ENCODE data around the gene RPH3AL. TPM values are rescaled to one million over a fixed set of nuclear protein-coding genes. Genes with fewer than 3 reads are reported as not detected.

Gene RPH3AL
- polyA plus RNA-seq, 3 donors = 0.71 to 1.9 (median 1.5) TPM

- H3K9ac ChIP-seq (ENCODE audit: insufficient read depth, low read length, poor library complexity, severe bottlenecking) = no peak overlapping the region
- H4K20me1 ChIP-seq (ENCODE audit: insufficient read depth, low read length) = no peaks in the 10 kb centered on the region
- no peaks in the 10 kb centered on the region for H3K4me1 ChIP-seq (ENCODE audit: control insufficient read depth in 1 of 2, insufficient read depth in 2 of 2, low read length in 2 of 2)
- WGBS (ENCODE audit: insufficient coverage) = 66% methylated on average over 17 of the region's 26 CpGs
- no peak for TF ChIP-seq CTCF (IDR thresholded peaks at IDR 0.05)
- H3K4me3 Mint-ChIP-seq = no peak overlapping the region
- no peaks in the 10 kb centered on the region for H3K36me3 ChIP-seq (replicated peaks in 1 of 2; ENCODE audit: control insufficient read depth in 1 of 2, insufficient read depth in 2 of 2, low read length in 2 of 2)
- H3K4me1 Mint-ChIP-seq = peaks cover 2% of the 10 kb centered on the region
- H3K79me2 ChIP-seq (ENCODE audit: insufficient read depth, low read length) = no peaks in the 10 kb centered on the region
- peaks cover 14 to 18% (median 17%) of the 10 kb centered on the region in 3 donors for H3K27me3 Mint-ChIP-seq (ENCODE audit: low read depth in 3 of 3)
- no peaks in the 10 kb centered on the region for H3K36me3 Mint-ChIP-seq
- no peak overlapping the region for H3K4me2 ChIP-seq (replicated peaks; ENCODE audit: extremely low read depth, low read length, poor library complexity, severe bottlenecking)
- no peak overlapping the region for H2AFZ ChIP-seq (ENCODE audit: insufficient read depth, low read depth, low read length, poor library complexity, severe bottlenecking)
- intact Hi-C loops (cut with micrococcal nuclease) = no loop called here
- no peaks in the 10 kb centered on the region for H3K9me3 Mint-ChIP-seq
- no peak overlapping the region for H3K4me3 ChIP-seq (replicated peaks in 1 of 3; ENCODE audit: low read depth in 2 of 3, low read length in 3 of 3)
- H3K27ac Mint-ChIP-seq = no peak overlapping the region
- DNase-seq = no peak
- H3K27ac ChIP-seq (ENCODE audit: low read depth in 1 of 2, low read length in 2 of 2) = no peak overlapping the region
- no peaks in the 10 kb centered on the region for H3K9me3 ChIP-seq (replicated peaks in 1 of 2; ENCODE audit: control insufficient read depth in 1 of 2, insufficient read depth in 1 of 2, low read length in 2 of 2)
- H3K27me3 ChIP-seq (ENCODE audit: control insufficient read depth in 2 of 2, insufficient read depth in 2 of 2, low read length in 2 of 2) = peaks cover 3 to 12% of the 10 kb centered on the region in 2 donors
Observed at GRCh38 chr17:306536-307294, 45.9 kb downstream of the RPH3AL start.

- H4K20me1 ChIP-seq (ENCODE audit: insufficient read depth, low read length) = no peaks in the 10 kb centered on the region
- H3K36me3 ChIP-seq (replicated peaks in 1 of 2; ENCODE audit: control insufficient read depth in 1 of 2, insufficient read depth in 2 of 2, low read length in 2 of 2) = no peaks in the 10 kb centered on the region
- no peak overlapping the region for H3K4me2 ChIP-seq (replicated peaks; ENCODE audit: extremely low read depth, low read length, poor library complexity, severe bottlenecking)
- peaks cover 14 to 18% (median 17%) of the 10 kb centered on the region in 3 donors for H3K27me3 Mint-ChIP-seq (ENCODE audit: low read depth in 3 of 3)
- H3K27ac Mint-ChIP-seq = no peak overlapping the region
- DNase-seq = no peak
- intact Hi-C loops (cut with micrococcal nuclease) = no loop called here
- no peaks in the 10 kb centered on the region for H3K4me1 ChIP-seq (ENCODE audit: control insufficient read depth in 1 of 2, insufficient read depth in 2 of 2, low read length in 2 of 2)
- H3K36me3 Mint-ChIP-seq = no peaks in the 10 kb centered on the region
- H3K9me3 Mint-ChIP-seq = no peaks in the 10 kb centered on the region
- H3K27ac ChIP-seq (ENCODE audit: low read depth in 1 of 2, low read length in 2 of 2) = no peak overlapping the region
- H3K9me3 ChIP-seq (replicated peaks in 1 of 2; ENCODE audit: control insufficient read depth in 1 of 2, insufficient read depth in 1 of 2, low read length in 2 of 2) = no peaks in the 10 kb centered on the region
- no peak for TF ChIP-seq CTCF (IDR thresholded peaks at IDR 0.05)
- no peak overlapping the region for H3K4me3 Mint-ChIP-seq
- WGBS (ENCODE audit: insufficient coverage) = 98% methylated on average over 16 of the region's 16 CpGs
- no peak overlapping the region for H2AFZ ChIP-seq (ENCODE audit: insufficient read depth, low read depth, low read length, poor library complexity, severe bottlenecking)
- no peaks in the 10 kb centered on the region for H3K79me2 ChIP-seq (ENCODE audit: insufficient read depth, low read length)
- H3K27me3 ChIP-seq (ENCODE audit: control insufficient read depth in 2 of 2, insufficient read depth in 2 of 2, low read length in 2 of 2) = peaks cover 3 to 12% of the 10 kb centered on the region in 2 donors
- no peak overlapping the region for H3K9ac ChIP-seq (ENCODE audit: insufficient read depth, low read length, poor library complexity, severe bottlenecking)
- H3K4me1 Mint-ChIP-seq = peaks cover 2% of the 10 kb centered on the region
- no peak overlapping the region for H3K4me3 ChIP-seq (replicated peaks in 1 of 3; ENCODE audit: low read depth in 2 of 3, low read length in 3 of 3)
Observed at GRCh38 chr17:306116-306515, 46.5 kb downstream of the RPH3AL start.
